Hepatocyte (in vitro differentiated cells): Measurements from ENCODE around the gene DCAF8.

Source experiments
- EZH2 ChIP-seq: fragments of 200-600 bp; sonication (generic); IDR thresholded peaks from 2 replicates; pipeline ENCODE4 v1.6.1; 2016; ENCODE audit warnings: antibody characterized with exemption, mild to moderate bottlenecking, borderline replicate concordance
- EZH2phosphoT487 ChIP-seq: fragments of 200-600 bp; sonication (generic); IDR thresholded peaks from one replicate; pipeline ENCODE4 v1.6.1; 2018; ENCODE audit warnings: antibody characterized with exemption, mild to moderate bottlenecking, low read depth, moderate library complexity; ENCODE audit not compliant: unreplicated experiment, severe bottlenecking
- TF ChIP-seq, protein P1 (sequence below): fragments of 200-600 bp; sonication (generic); IDR thresholded peaks from 2 replicates; pipeline ENCODE4 v1.5.1; 2016; ENCODE audit warnings: antibody characterized with exemption, mild to moderate bottlenecking; ENCODE audit not compliant: poor library complexity

DNA sequence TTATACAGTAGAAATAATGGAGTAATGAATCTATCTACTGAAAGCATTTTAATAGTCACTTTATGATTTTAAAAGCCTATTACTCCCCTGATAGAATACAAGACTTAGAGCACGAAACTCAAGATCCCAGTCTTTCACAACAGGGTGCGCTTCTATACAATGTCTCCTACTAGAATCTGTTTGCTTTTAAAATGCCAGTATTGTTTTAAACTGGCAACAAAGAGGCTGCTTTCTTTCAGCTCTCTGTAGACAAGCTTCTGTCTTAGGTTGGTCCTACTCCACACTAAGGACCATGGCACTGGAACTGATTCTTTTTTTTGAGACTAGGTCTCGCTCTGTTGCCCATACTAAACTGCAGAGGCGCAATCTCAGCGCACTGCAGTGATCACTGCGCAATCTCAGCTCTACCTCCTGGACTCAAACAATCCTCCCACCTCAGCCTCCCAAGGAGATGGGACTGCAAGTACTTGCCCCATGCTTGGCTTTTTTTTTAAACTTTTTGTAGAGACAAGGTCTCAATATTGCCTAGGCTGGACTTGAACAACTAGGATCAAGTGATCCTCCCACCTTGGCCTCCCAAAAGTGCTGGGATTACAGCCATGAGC, 4.8 kb downstream of the DCAF8 start:
- TF ChIP-seq, protein P1, sequence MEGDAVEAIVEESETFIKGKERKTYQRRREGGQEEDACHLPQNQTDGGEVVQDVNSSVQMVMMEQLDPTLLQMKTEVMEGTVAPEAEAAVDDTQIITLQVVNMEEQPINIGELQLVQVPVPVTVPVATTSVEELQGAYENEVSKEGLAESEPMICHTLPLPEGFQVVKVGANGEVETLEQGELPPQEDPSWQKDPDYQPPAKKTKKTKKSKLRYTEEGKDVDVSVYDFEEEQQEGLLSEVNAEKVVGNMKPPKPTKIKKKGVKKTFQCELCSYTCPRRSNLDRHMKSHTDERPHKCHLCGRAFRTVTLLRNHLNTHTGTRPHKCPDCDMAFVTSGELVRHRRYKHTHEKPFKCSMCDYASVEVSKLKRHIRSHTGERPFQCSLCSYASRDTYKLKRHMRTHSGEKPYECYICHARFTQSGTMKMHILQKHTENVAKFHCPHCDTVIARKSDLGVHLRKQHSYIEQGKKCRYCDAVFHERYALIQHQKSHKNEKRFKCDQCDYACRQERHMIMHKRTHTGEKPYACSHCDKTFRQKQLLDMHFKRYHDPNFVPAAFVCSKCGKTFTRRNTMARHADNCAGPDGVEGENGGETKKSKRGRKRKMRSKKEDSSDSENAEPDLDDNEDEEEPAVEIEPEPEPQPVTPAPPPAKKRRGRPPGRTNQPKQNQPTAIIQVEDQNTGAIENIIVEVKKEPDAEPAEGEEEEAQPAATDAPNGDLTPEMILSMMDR = no peak
- TF ChIP-seq EZH2 (no peak), EZH2phosphoT487 (no peak)
